GM23248 (cell line): ENCODE measurements around the gene IFNA1.

Experiments
- EZH2 ChIP-seq: fragments of 200-600 bp; sonication (generic); IDR thresholded peaks from 2 replicates; pipeline ENCODE4 v1.6.1; 2018; ENCODE audit warnings: antibody characterized with exemption, mild to moderate bottlenecking; ENCODE audit not compliant: insufficient read depth, poor library complexity, severe bottlenecking
- EZH2phosphoT487 ChIP-seq: fragments of 200-600 bp; sonication (generic); IDR thresholded peaks from 2 replicates; pipeline ENCODE4 v1.6.1; 2018; ENCODE audit warnings: antibody characterized with exemption, moderate library complexity, mild to moderate bottlenecking, low read depth; ENCODE audit not compliant: insufficient read depth

DNA sequence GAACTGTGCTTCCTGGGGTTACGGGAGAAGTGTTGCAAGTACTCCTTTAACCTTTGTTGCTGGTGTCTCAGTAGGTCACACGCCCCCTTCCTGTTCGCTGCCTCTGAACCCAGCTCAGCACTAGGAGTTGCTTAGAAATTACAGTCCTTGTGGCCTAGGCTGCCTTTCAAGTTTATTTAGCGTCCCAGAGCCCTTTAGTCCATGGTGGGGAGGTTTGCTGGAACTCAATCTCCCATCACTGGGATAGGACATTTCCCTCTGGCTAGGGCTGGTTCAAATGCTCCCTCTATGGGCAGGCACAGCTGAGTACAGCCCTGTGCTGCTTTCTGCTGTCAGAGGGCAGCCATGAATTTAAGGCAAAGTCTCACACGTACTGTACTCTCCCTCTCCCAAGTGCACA is 26.6 kb upstream of the IFNA1 start:
- TF ChIP-seq EZH2, result no peak
- no peak for TF ChIP-seq EZH2phosphoT487
